Testis (tissue), 3 donors: ENCODE results near the gene PARP1. TPM values are rescaled to one million over a fixed set of nuclear protein-coding genes. Genes with fewer than 3 reads are reported as not detected.
A peak's percentile ranks its signal among the peaks of the same experiment; 100 is the strongest.
"Not testable (repeated sequence)": the region's sequence is repeated elsewhere in the genome, so short reads cannot be mapped to it uniquely, and the experiment has no call there.

Experiments
- DNase-seq: peaks from one replicate; pipeline ENCODE4 v3.0.0-alpha.2; 2019
- H3K27ac ChIP-seq, 2 donors: fragments of 200-600 bp; sonication (generic); one replicate each; pipeline ENCODE4 v1.5.1; 2019
- H3K27me3 ChIP-seq: fragments of 200-600 bp; sonication (generic); one replicate; pipeline ENCODE4 v1.5.1; 2019
- H3K36me3 ChIP-seq: fragments of 200-600 bp; sonication (generic); one replicate; pipeline ENCODE4 v1.5.1; 2017; ENCODE audit warnings: low read depth; ENCODE audit errors: missing control alignments
- H3K4me1 ChIP-seq: fragments of 200-600 bp; sonication (generic); one replicate; pipeline ENCODE4 v1.5.1; 2019
- H3K4me3 ChIP-seq, 2 donors: fragments of 200-600 bp; sonication (generic); one replicate each; pipeline ENCODE4 v1.5.1; 2017 to 2019
- H3K9me3 ChIP-seq: fragments of 200-600 bp; sonication (generic); one replicate; pipeline ENCODE4 v1.5.1; 2017
- CTCF ChIP-seq, 3 experiments: fragments of 450-650 bp in 2 of 3; fragments of 200-600 bp in 1 of 3; sonication (generic) in 1 of 3; IDR thresholded peaks; one replicate each; pipeline ENCODE4 v1.5.1; 2016 to 2019; ENCODE audit warnings: antibody characterized with exemption in 3 of 3, mild to moderate bottlenecking in 2 of 3, moderate library complexity in 1 of 3
- POLR2A ChIP-seq: fragments of 450-650 bp; IDR thresholded peaks from one replicate; pipeline ENCODE4 v1.6.1; 2017; ENCODE audit warnings: antibody characterized with exemption, mild to moderate bottlenecking, moderate library complexity
- WGBS, 2 donors: methylation state at CpG; one replicate each; pipeline ENCODE4 v1.1.5; 2018; 5-methylcytosine and 5-hydroxymethylcytosine counted together
- intact Hi-C: fragments of 100-400 bp; cut with DNase I; formaldehyde crosslinking; loops from one replicate; pipeline ENCODE4 v1.15.1; 2023; ENCODE audit warnings: low total_unique reads
- polyA plus RNA-seq: library from polyadenylated mRNA; stranded (reverse); fragments of 350-450 nt; fragmentation: Illumina TruSeq; extraction: RNeasy Lipid Tissue Mini Kit (QIAGEN cat#74804); gene quantifications from one replicate; pipeline ENCODE4 v1.2.3, GENCODE V29; 2014; ENCODE audit warnings: low read depth, low replicate concordance; ENCODE audit not compliant: insufficient read depth
- total RNA-seq, 2 donors: library from RNA; depleted of rRNA; stranded (reverse); fragments of >200 nt; gene quantifications; one replicate each; pipeline ENCODE4 v1.2.3, GENCODE V29; 2016

The PARP1 gene
- total and polyA plus RNA-seq, 3 donors from 2014 or later: 109 to 224 (median 199) TPM

- DNase-seq: no peak
- no peak overlapping the region for H3K27ac ChIP-seq
- no peaks in the 10 kb centered on the region for H3K36me3 ChIP-seq
- H3K4me3 ChIP-seq: no peak overlapping the region
- intact Hi-C loops: no loop called here
- no peaks in the 10 kb centered on the region for H3K9me3 ChIP-seq
- H3K27me3 ChIP-seq: no peaks in the 10 kb centered on the region
- 80 to 89% methylated on average over 12 to 13 of the region's 13 CpGs for WGBS, 2 donors
- H3K4me1 ChIP-seq: peaks cover 7% of the 10 kb centered on the region
- TF ChIP-seq POLR2A (no peak), CTCF (IDR thresholded peaks at IDR 0.05) (no peak)
Observed at GRCh38 chr1:226432586-226433340, 24.9 kb upstream of the PARP1 start.

GRCh38 chr1:226431898-226432297, 24.0 kb upstream of the PARP1 start:
- DNase-seq, H3K27ac ChIP-seq, H3K4me1 ChIP-seq, H3K27me3 ChIP-seq, H3K9me3 ChIP-seq, H3K4me3 ChIP-seq, intact Hi-C loops, H3K36me3 ChIP-seq: not testable (repeated sequence)
- WGBS, 2 donors: 83 to 94% methylated on average over 2 of the region's 2 CpGs

DNA sequence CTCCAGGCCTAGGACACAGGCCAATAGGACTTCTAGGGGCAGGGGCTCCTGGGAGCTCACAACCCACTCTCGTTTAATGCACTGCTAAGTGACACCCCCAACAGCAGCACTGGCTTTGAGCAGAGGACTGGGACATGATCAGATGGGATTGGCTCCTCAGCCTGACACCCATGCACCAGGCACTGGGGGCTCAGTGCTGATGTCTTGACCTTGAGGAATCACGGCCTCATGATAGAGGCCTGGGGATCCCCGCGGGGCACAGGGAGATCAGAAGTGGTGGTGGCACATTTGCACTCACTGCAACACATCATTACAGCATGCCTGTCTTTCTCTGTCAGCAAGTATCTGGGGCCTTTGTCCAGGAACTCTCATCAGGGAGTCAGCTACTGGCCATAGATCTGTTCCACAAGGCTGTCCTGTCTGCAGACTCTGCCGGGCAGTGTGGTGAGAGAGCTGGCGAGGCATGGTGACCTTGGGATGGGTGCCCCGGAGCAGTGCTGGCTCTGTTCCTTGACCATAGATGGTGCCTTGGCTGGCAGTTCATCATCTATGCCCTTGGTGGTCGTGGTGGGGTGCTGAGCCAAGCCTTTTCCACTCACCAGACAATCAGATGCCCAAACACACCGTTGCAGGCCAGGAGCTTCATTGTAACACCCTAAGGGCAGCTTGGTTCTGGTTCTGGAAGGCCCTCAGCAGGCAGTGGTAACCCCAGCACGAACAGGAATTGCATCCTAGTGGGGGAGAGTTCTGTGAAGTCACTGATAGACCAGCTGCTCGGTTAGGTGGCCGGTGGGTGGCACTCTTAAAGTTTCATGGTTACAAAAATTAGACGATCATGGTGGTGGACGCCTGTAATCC, 22.2 kb upstream of the PARP1 start:
- no peak overlapping the region for H3K27ac ChIP-seq
- intact Hi-C loops: no loop called here
- no peaks in the 10 kb centered on the region for H3K9me3 ChIP-seq
- peaks cover 7% of the 10 kb centered on the region for H3K4me1 ChIP-seq
- no peaks in the 10 kb centered on the region for H3K27me3 ChIP-seq
- H3K36me3 ChIP-seq: no peaks in the 10 kb centered on the region
- 79 to 84% methylated on average over 3 to 14 of the region's 14 CpGs for WGBS, 2 donors
- TF ChIP-seq POLR2A (no peak), CTCF (IDR thresholded peaks at IDR 0.05) (no peak)
- no peak overlapping the region for H3K4me3 ChIP-seq
- peak; percentile 47 for DNase-seq

- WGBS, 2 donors: 75 to 78% methylated on average over 11 to 12 of the region's 12 CpGs
- H3K36me3 ChIP-seq: no peaks in the 10 kb centered on the region
- DNase-seq: no peak
- TF ChIP-seq CTCF (IDR thresholded peaks at IDR 0.05): no peak
- no peak for TF ChIP-seq POLR2A
- no peak overlapping the region for H3K27ac ChIP-seq
- H3K4me1 ChIP-seq: peaks cover 7% of the 10 kb centered on the region
- no peak overlapping the region for H3K4me3 ChIP-seq
- H3K9me3 ChIP-seq: no peaks in the 10 kb centered on the region
- intact Hi-C loops: no loop called here
- H3K27me3 ChIP-seq: no peaks in the 10 kb centered on the region
Observed at GRCh38 chr1:226428791-226429461, 21.0 kb upstream of the PARP1 start.

DNA sequence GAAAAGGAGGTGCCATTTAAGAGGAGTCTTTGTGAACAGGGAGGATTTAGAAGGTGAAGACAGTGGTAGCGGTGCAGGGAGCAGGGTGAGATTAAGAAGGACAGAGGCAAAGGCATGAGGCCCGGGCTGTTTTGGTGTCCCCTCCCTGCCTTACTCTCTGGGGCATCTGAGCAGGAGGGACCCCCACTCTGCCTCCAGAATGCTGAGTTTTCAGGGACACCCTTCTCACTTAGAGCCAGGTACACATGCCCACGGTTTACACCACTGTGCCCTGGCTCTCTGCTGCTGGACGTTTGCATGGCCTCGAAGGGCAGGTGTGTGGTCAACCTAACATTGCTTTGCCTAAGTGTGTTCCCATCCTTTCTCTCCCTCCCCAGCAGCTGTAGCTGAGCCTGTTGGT, 20.5 kb upstream of the PARP1 start:
- H3K27ac ChIP-seq: no peak overlapping the region
- no peaks in the 10 kb centered on the region for H3K27me3 ChIP-seq
- no peaks in the 10 kb centered on the region for H3K9me3 ChIP-seq
- H3K4me3 ChIP-seq: no peak overlapping the region
- no peak for TF ChIP-seq CTCF (IDR thresholded peaks at IDR 0.05)
- no peak for TF ChIP-seq POLR2A
- H3K36me3 ChIP-seq: no peaks in the 10 kb centered on the region
- intact Hi-C loops: no loop called here
- WGBS, 2 donors: 77 to 86% methylated on average over 5 of the region's 5 CpGs
- H3K4me1 ChIP-seq: peaks cover 7% of the 10 kb centered on the region
- no peak for DNase-seq
